ENCODE data around the gene SALL1. TPM values are rescaled to one million over a fixed set of nuclear protein-coding genes. Genes with fewer than 3 reads are reported as not detected.

Gene SALL1
- polyA plus RNA-seq, 1 experiment: 5.4 TPM

- Histone ChIP-seq H3K36me3 (ENCODE audit: control insufficient read depth, insufficient read depth, low read length) (no peaks in the 10 kb centered on the region; the same call in 1 of the 2 replicates), H3K27me3 (ENCODE audit: control insufficient read depth, insufficient read depth, low read length) (no peaks in the 10 kb centered on the region), H3K4me3 (ENCODE audit: low read depth, low read length) (peak overlapping the region; percentile 92)
- ChIA-PET POLR2A (no interaction called here), CTCF (interaction anchor here (0.6 to 1.2 kb wide), 4 partner anchors 205 to 614 kb away, joined by 3 read pairs; no protein-coding TSS in a partner anchor)
- TF ChIP-seq CTCF (IDR thresholded peaks at IDR 0.05; ENCODE audit: insufficient read depth, low read depth, low read length): no peak
- DNase-seq (ENCODE audit: low read depth): no peak
Observed at GRCh38 chr16:51147776-51148677, 3.0 kb downstream of the SALL1 start.

GRCh38 chr16:51146256-51146924, 4.7 kb downstream of the SALL1 start:
- no peak for DNase-seq (ENCODE audit: low read depth)
- POLR2A ChIA-PET: no interaction called here
- CTCF ChIA-PET: interaction anchor here (1.0 to 1.5 kb wide), 3 partner anchors 17 to 617 kb away, joined by 3 to 10 read pairs (median 3); no protein-coding TSS in a partner anchor
- Histone ChIP-seq H3K27me3 (ENCODE audit: control insufficient read depth, insufficient read depth, low read length) (no peaks in the 10 kb centered on the region), H3K4me3 (ENCODE audit: low read depth, low read length) (0 out of 2 replicates have a peak overlapping the region, but pooled peaks have one; percentile 0), H3K36me3 (ENCODE audit: control insufficient read depth, insufficient read depth, low read length) (peaks cover 1% of the 10 kb centered on the region)
- TF ChIP-seq CTCF (IDR thresholded peaks at IDR 0.05; ENCODE audit: insufficient read depth, low read depth, low read length): peak; percentile 60

- no peak for TF ChIP-seq CTCF (IDR thresholded peaks at IDR 0.05; ENCODE audit: insufficient read depth, low read depth, low read length)
- ChIA-PET CTCF (interaction anchor here (0.7 to 1.6 kb wide), 2 partner anchors 9 to 674 kb away, joined by 3 read pairs; no protein-coding TSS in a partner anchor), POLR2A (no interaction called here)
- Histone ChIP-seq H3K36me3 (ENCODE audit: control insufficient read depth, insufficient read depth, low read length) (peaks cover 20% of the 10 kb centered on the region), H3K4me3 (ENCODE audit: low read depth, low read length) (no peak overlapping the region), H3K27me3 (ENCODE audit: control insufficient read depth, insufficient read depth, low read length) (no peaks in the 10 kb centered on the region)
- no peak for DNase-seq (ENCODE audit: low read depth)
Observed at GRCh38 chr16:51144203-51144602, 6.9 kb downstream of the SALL1 start.

GRCh38 chr16:51143196-51143977, 7.7 kb downstream of the SALL1 start:
- TF ChIP-seq CTCF (IDR thresholded peaks at IDR 0.05; ENCODE audit: insufficient read depth, low read depth, low read length): no peak
- no peak for DNase-seq (ENCODE audit: low read depth)
- CTCF ChIA-PET: interaction anchor here (0.6 to 1.6 kb wide), 3 partner anchors 9 to 675 kb away, joined by 3 read pairs; no protein-coding TSS in a partner anchor
- Histone ChIP-seq H3K36me3 (ENCODE audit: control insufficient read depth, insufficient read depth, low read length) (peaks cover 24% of the 10 kb centered on the region), H3K4me3 (ENCODE audit: low read depth, low read length) (no peak overlapping the region), H3K27me3 (ENCODE audit: control insufficient read depth, insufficient read depth, low read length) (no peaks in the 10 kb centered on the region)
- POLR2A ChIA-PET: no interaction called here

Data from BJ (cell line).